NCI-H1930 (cell line): Measurements from ENCODE around the gene RPS6KA2.
A peak's percentile ranks its signal among the peaks of the same experiment; 100 is the strongest.
"Not testable (repeated sequence)": the region's sequence is repeated elsewhere in the genome, so short reads cannot be mapped to it uniquely, and the experiment has no call there.

Experiments used
- DNase-seq, 2 experiments: peaks; one replicate each; lab custom pipeline; 2025; lab: John Stamatoyannopoulos, UW

RPS6KA2 gene

GRCh38 chr6:166395778-166396177 lies 231.3 kb downstream of the RPS6KA2 start:
- DNase-seq: no peak

DNA sequence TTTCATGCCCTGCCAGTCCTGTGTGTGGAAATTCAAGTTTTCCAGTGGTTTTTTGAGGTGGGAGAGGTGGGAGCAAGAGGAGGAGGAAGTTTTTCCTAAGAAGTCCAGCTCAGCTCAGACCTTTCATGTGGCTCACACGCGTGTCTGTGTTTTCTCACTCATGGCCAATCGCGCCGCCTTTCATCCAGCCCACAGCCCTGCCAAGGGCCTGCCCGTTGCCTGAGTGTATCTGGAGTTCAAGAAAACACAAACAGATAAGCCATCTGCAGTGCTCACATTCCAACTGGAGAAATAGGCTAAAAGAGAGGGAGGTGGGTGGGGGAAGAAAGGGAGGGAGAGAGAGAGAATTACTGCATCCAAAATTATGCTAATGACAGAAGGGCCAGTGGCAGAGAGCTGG lies 231.7 kb downstream of the RPS6KA2 start:
- no peak for DNase-seq

- DNase-seq: no peak
Observed at GRCh38 chr6:166394036-166394892, 232.8 kb downstream of the RPS6KA2 start.

- no peak for DNase-seq
Observed at GRCh38 chr6:166393535-166393823, 233.6 kb downstream of the RPS6KA2 start.

DNA sequence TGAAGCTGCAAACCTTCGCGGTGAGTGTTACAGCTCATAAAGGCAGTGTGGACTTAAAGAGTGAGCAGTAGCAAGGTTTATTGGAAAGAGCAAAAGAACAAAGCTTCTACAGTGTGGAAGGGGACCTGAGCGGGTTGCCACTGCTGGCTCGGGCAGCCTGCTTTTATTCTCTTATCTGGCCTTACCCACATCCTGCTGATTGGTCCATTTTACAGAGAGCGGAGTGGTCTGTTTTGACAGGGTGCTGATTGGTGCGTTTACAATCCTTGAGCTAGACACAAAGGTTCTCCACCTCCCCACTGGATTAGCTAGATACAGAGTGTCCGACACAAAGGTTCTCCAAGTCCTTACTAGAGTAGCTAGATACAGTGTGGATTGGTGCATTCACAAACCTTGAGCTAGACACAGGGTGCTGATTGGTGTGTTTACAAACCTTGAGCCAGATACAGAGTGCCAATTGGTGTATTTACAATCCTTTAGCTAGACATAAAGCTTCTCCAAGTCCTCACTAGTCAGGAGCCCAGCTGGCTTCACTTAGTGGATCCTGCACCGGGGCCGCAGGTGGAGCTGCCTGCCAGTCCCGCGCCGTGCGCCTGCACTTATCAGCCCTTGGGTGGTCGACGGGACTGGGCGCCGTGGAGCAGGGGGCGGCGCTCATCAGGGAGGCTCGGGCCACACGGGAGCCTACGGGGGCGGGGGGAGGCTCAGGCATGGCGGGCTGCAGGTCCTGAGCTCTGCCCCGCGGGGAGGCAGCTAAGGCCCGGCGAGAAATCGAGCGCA lies 234.1 kb downstream of the RPS6KA2 start:
- DNase-seq: not testable (repeated sequence)

DNA sequence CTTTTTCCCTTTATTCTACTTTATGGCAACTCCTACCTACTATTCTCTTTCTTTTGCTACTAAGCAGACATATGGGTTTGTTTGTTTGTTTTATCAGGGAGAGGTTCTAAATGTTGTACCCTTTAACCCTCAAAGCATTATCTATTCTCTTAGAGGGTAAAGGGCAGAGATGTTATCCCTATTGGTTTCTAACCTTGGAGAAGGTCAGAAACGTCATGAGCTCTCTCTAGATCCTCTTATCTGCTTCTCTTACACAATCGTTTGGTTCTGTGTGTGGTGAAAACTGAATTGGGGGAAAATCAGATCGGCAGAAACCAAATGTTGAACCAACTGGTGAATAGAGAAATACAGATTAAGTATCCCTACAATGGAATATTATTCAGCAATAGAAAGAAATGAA lies 237.9 kb downstream of the RPS6KA2 start:
- no peak for DNase-seq

DNA sequence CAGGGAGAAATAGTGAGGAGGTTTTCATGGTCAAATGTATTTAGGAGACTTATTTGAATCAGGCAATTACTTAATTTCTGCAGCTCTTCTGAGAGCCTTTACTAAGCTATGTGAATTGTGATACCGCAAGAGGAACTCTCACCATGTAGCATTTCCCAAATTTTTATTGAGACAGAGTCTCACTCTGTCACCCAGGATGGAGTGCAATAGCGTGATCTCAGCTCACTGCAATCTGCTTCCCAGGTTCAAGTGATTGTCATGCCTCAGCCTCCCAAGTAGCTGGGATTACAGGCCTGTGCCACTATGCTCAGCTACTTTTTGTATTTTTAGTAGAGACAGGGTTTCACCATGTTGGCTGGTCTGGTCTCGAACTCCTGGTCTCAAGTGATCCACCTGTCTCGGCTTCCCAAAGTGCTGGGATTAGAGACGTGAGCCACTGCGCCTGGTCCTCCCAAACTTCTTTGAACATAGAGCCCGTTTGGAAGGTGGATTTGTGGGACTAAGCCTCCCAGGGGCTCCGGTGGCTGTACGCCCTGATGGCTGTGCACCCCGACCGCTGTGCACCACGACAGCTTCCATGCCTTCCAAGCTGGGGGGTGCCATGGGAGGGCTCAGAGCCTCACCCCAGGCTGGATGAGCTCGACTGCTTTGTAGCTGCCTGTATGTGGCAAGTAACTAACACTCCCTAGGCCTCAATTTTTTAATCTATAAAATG lies 238.6 kb downstream of the RPS6KA2 start:
- no peak for DNase-seq

DNA sequence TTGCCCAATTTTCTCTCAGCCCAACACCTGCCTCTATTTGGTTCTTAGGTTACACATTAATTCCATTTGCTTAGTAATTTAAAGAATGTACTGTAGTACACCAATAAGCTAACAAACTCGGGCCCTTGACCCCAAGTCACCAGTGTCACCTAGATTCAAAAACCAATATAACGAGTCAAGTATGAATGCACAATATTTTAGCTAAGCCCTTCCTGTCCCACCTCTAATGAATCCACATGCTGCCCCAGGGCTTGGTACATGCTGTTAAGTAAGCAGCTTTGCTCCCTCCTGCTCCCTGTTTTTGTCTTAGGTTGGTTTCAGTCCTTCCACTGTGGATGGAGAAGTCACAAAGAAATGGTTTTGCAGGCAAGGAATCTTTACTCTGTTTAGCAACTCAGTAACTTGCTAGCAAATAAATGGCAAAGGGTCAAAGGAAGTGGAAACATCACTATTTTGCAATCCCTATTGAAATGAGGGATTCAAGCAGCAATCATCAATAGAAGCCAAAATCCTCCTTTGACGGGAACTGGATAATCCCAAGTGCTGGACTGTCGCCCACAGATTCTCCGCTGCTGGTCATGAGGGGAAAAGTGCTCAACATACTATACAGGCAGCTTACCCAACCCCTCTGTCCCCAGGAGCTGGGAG lies 239.3 kb downstream of the RPS6KA2 start:
- DNase-seq: no peak

DNA sequence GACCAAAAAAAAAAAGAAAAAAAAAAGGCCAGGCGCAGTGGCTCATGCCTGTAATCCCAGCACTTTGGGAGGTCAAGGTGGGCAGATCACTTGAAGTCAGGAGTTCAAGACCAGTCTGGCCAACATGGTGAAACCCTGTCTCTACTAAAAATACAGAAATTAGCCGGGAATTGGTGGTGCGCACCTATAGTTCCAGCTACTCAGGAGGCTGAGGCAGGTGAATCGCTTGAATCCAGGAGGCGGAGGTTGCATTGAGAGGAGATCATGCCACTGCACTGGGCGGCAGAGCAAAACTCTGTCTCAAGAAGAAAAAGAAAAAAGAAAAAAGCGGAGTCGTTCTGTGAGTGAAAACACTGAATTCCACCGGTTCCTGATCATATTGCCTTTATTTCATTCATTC lies 240.0 kb downstream of the RPS6KA2 start:
- DNase-seq: not testable (repeated sequence)

DNA sequence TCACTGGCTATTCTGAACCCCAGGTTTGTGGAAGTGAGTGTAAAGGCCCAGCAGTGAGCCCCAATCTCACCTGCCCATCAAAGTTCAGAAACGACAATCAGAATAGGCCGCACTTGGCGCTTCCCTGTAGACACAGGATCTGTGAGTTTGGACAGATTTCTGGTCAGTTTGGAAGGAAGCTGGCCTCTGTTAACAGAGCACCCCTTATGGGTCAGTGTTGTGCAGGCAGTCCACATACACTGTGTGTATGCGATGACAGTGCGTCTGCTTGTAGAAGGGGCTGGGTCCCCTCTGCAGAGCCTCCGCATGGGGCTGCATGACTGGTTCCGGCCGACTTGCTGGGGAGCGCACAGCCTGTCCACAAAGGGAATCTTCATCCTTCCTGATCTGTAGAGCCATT lies 240.9 kb downstream of the RPS6KA2 start:
- no peak for DNase-seq

- not testable (repeated sequence) for DNase-seq
Observed at GRCh38 chr6:166383802-166384363, 243.2 kb downstream of the RPS6KA2 start.

DNA sequence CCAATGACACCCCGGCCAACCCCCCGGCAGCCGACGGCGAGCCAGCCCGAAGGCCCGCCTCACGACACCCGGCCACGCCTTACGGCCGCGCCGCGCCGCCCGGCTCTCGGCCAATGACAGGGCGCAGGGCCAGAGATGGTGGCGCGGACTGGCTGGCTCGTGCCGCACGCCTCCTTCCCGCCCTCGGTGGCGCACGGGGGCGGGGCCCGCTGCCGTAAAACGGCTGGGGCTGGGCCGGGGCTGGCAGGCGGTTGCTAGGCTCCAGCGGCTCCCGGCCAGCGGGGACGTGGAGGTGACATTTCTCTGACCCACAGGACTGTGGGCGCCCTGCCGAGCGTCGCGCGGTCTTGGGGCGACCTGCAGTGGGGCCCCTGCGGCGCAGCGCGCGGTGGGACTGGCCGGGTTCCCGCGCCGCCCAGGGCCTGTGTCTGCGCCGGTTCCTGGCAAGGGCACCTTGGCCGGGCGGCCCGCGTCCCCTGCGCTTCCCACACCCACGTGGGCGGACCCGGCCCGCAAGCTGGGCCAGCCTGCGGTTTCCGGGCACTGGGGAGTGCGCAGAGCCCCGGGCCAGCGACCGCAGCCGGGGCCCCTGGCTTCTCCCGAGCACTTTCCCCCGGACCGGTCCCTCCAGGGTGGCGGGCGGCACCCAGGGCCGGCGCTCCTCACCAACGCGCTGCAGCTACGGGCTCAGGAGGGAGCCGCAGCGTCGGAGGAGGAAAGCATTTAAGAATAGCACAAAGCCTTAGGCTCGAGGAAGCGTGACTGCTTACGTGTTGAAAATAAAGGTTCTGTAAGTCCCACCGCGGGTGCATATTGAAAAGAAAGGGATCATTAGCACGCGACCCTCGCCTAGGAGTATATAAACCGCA lies 243.9 kb downstream of the RPS6KA2 start, which contains the start of gene MPC1:
MPC1 (minus strand) TSS at position 8 of the 869 bp plus-strand sequence. CDS start 64 bp downstream, outside the sequence.
- peak; percentile 80 to 90 for DNase-seq

GRCh38 chr6:166382500-166382932 lies 244.5 kb downstream of the RPS6KA2 start:
- no peak for DNase-seq

DNA sequence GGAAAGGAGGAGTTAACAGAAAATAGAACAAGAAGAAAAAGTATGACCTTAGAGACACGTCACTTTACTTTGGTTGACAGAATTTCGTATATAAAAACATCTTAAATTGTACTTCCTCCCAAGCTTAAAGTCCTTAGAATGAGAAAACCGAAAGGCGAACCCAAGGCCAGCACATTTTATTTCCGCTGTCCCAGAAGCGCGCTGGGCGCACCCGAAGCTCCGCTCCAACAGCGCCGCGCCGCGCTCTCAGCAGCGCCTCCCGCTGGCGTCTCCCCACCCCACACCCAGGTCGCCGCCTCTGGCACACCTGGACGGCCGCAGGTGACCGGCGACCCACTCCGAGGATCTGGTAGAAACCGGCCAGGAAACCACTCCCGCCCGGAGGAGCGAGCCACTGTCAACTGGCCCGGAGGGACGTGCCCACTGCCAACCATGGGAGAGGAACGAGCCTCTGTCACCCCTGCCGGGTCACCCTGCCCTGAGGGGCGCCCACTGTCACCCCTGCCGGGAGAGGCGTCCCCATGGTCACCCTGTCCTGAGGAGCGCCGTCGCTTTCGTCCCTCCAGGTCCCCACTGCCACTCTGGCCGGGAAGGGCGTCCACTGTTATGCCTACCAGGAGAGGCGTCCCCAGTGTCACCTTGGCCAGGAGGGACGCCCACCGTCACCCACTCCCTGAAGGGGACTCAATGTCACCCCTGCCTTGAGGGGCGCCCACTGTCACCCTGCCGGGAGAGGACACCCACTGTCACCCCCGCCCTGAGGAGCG lies 245.1 kb downstream of the RPS6KA2 start:
- DNase-seq: peak; percentile 9 to 50

DNA sequence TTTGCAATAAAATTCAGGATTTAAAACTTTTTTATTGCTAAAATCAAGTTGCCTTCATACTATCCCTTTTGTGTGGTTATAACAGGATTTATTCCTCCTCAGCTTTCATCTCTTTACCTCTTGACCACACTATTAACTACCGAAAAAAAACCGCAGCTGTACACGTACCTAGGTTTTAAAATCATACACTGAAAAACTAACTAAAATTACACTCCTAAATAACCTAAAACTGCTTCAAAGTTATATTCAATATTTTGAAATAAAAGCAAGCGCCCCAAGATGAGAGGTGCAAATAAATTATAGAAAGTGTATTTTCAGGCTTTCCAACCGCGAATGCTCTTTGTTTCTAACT lies 245.7 kb downstream of the RPS6KA2 start:
- no peak for DNase-seq

- no peak for DNase-seq
Observed at GRCh38 chr6:166379800-166380199, 247.3 kb downstream of the RPS6KA2 start.

- DNase-seq: no peak
Observed at GRCh38 chr6:166379103-166379586, 247.9 kb downstream of the RPS6KA2 start.

DNA sequence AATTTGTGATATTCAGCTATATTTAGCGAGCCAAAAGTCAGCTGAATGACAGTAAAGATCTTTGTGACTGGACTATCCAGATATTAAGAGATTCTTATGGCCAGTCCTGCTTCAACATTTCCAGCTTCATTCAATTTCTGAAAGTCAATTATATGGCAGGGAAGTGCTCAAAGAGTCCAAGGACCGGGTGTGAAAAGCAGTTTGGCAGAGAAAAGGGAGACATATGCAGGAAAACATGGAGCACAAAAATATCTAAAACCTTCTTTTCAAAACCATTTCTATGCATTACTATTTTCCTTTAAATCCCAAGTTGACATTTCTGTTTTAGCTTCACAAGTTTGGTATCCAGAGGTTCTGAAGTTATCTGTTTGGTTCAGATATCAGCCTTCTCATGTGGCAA lies 249.3 kb downstream of the RPS6KA2 start:
- DNase-seq: no peak

- DNase-seq: no peak
Observed at GRCh38 chr6:166375013-166375412, 252.0 kb downstream of the RPS6KA2 start.

GRCh38 chr6:166370489-166370888 lies 256.6 kb downstream of the RPS6KA2 start:
- no peak for DNase-seq
